CD14-positive monocyte (primary cell): ENCODE results near the gene NRP2. TPM values are rescaled to one million over a fixed set of nuclear protein-coding genes. Genes with fewer than 3 reads are reported as not detected.

Source experiments
- DNase-seq, 3 donors: peaks; one replicate each; pipeline ENCODE4 v3.0.0-alpha.2; 2011 to 2022
- H2AFZ ChIP-seq: 2 replicates; pipeline ENCODE4 v1.6.0; 2012; ENCODE audit warnings: mild to moderate bottlenecking, low read depth, low read length, inconsistent platforms; ENCODE audit not compliant: insufficient read depth, poor library complexity, severe bottlenecking
- H3K27ac ChIP-seq, 2 donors: 1 replicate in 1 of 2; 2 replicates in 1 of 2; pipeline ENCODE4 v1.5.1; 2012 to 2013; ENCODE audit warnings: low read length in 2 of 2, control low read depth in 1 of 2, inconsistent platforms in 1 of 2, low read depth in 1 of 2, mild to moderate bottlenecking in 1 of 2
- H3K27me3 ChIP-seq, 2 donors: one replicate each; pipeline versions ENCODE4 v1.6.0 to v1.6.1; 2011 to 2013; ENCODE audit warnings: low read length in 2 of 2; ENCODE audit not compliant: control insufficient read depth in 2 of 2, insufficient read depth in 2 of 2
- H3K36me3 ChIP-seq, 2 donors: replicated peaks in 1 of 2; 1 replicate in 1 of 2; 2 replicates in 1 of 2; pipeline versions ENCODE4 v1.5.1 to v1.6.1; 2012 to 2013; ENCODE audit warnings: low read length in 2 of 2, control low read depth in 1 of 2, inconsistent platforms in 1 of 2, mild to moderate bottlenecking in 1 of 2; ENCODE audit not compliant: insufficient read depth in 2 of 2, control insufficient read depth in 1 of 2
- H3K4me1 ChIP-seq, 2 donors: 1 replicate in 1 of 2; 2 replicates in 1 of 2; pipeline versions ENCODE4 v1.5.1 to v1.6.1; 2012 to 2013; ENCODE audit warnings: low read length in 2 of 2, control low read depth in 1 of 2, inconsistent platforms in 1 of 2, mild to moderate bottlenecking in 1 of 2, moderate library complexity in 1 of 2; ENCODE audit not compliant: insufficient read depth in 2 of 2, control insufficient read depth in 1 of 2
- H3K4me2 ChIP-seq: replicated peaks from 2 replicates; pipeline ENCODE3; 2012; ENCODE audit warnings: low read length, moderate library complexity, mild to moderate bottlenecking; ENCODE audit not compliant: poor library complexity, severe bottlenecking; ENCODE audit errors: extremely low read depth
- H3K4me3 ChIP-seq, 3 experiments: fragments of 200-600 bp in 1 of 3; sonication (generic) in 1 of 3; replicated peaks in 1 of 3; 1 replicate in 2 of 3; 2 replicates in 1 of 3; pipeline ENCODE4 v1.5.1; 2011 to 2013; ENCODE audit warnings: low read length in 3 of 3, mild to moderate bottlenecking in 3 of 3, control low read depth in 2 of 3, low read depth in 2 of 3, inconsistent platforms in 1 of 3, moderate library complexity in 1 of 3
- H3K79me2 ChIP-seq: 2 replicates; pipeline ENCODE4 v1.6.0; 2012; ENCODE audit warnings: mild to moderate bottlenecking, control low read depth, inconsistent platforms, low read length, moderate library complexity; ENCODE audit not compliant: insufficient read depth
- H3K9ac ChIP-seq: 2 replicates; pipeline ENCODE4 v1.6.0; 2017; ENCODE audit warnings: low read length, mild to moderate bottlenecking; ENCODE audit not compliant: insufficient read depth, poor library complexity, severe bottlenecking
- H3K9me3 ChIP-seq, 2 donors: replicated peaks in 1 of 2; 1 replicate in 1 of 2; 2 replicates in 1 of 2; pipeline versions ENCODE4 v1.5.1 to v1.6.1; 2012 to 2013; ENCODE audit warnings: low read length in 2 of 2, control low read depth in 1 of 2; ENCODE audit not compliant: control insufficient read depth in 1 of 2, insufficient read depth in 1 of 2
- H4K20me1 ChIP-seq: 2 replicates; pipeline ENCODE4 v1.6.0; 2012; ENCODE audit warnings: mild to moderate bottlenecking, low read length, control low read depth, moderate library complexity; ENCODE audit not compliant: insufficient read depth
- H3K27ac Mint-ChIP-seq, 7 donors: one replicate each; pipeline ENCODE4 v1.8.0; 2020; ENCODE audit warnings: mild to moderate bottlenecking in 7 of 7, mixed read lengths in 7 of 7, moderate library complexity in 6 of 7, inconsistent platforms in 2 of 7
- H3K27me3 Mint-ChIP-seq, 3 donors: one replicate each; pipeline ENCODE4 v1.8.0; 2021 to 2022; ENCODE audit warnings: low read depth in 3 of 3, mild to moderate bottlenecking in 3 of 3, mixed read lengths in 3 of 3, moderate library complexity in 3 of 3, inconsistent platforms in 1 of 3
- H3K36me3 Mint-ChIP-seq, 2 donors: one replicate each; pipeline ENCODE4 v1.8.0; 2020; ENCODE audit warnings: mixed read lengths in 2 of 2, inconsistent platforms in 1 of 2, mild to moderate bottlenecking in 1 of 2
- H3K4me1 Mint-ChIP-seq: one replicate; pipeline ENCODE4 v1.8.0; 2020; ENCODE audit warnings: mild to moderate bottlenecking, mixed read lengths
- H3K4me3 Mint-ChIP-seq, 2 donors: one replicate each; pipeline ENCODE4 v1.8.0; 2020; ENCODE audit warnings: mild to moderate bottlenecking in 2 of 2, mixed read lengths in 2 of 2, moderate library complexity in 1 of 2
- H3K9me3 Mint-ChIP-seq, 7 donors: one replicate each; pipeline ENCODE4 v1.8.0; 2020 to 2022; ENCODE audit warnings: mixed read lengths in 7 of 7, mild to moderate bottlenecking in 6 of 7, moderate library complexity in 6 of 7, inconsistent platforms in 2 of 7
- CTCF ChIP-seq: fragments of 200-600 bp; IDR thresholded peaks from one replicate; pipeline ENCODE4 v1.8.0; 2022; ENCODE audit warnings: antibody characterized with exemption, mild to moderate bottlenecking
- WGBS: methylation state at CpG from one replicate; pipeline ENCODE4 v1.1.5; 2013; ENCODE audit warnings: missing lambda C conversion rate; ENCODE audit not compliant: insufficient coverage; 5-methylcytosine and 5-hydroxymethylcytosine counted together
- intact Hi-C, 2 donors: fragments of 100-400 bp; cut with micrococcal nuclease; formaldehyde crosslinking; loops; one replicate each; pipeline versions ENCODE4 v1.15.0 to v1.15.1; 2023
- polyA plus RNA-seq, 3 donors: library from polyadenylated mRNA; depleted of rRNA in 1 of 3; unstranded in 2 of 3; stranded (reverse) in 1 of 3; fragments of 300-500 nt in 2 of 3; fragments of >200 nt in 1 of 3; fragmentation: Illumina TruSeq in 2 of 3; gene quantifications; 1 replicate in 2 of 3; 2 replicates in 1 of 3; pipeline ENCODE4 v1.2.3, GENCODE V29; 2012 to 2021

Gene NRP2
- polyA plus RNA-seq, 3 donors, result 0.97 to 3.3 (median 1.6) TPM

GRCh38 chr2:205773989-205774388, 91.7 kb downstream of the NRP2 start:
- intact Hi-C loops, result loop anchor here in 1 of 2 donors (5.0 kb wide), 1 partner anchor 113 kb away; no protein-coding TSS in a partner anchor
- Histone ChIP-seq H3K79me2 (no peaks in the 10 kb centered on the region), H3K27me3 (no peaks in the 10 kb centered on the region), H3K4me3 (no peak overlapping the region), H3K4me2 (no peak overlapping the region), H3K36me3 (no peaks in the 10 kb centered on the region), H4K20me1 (no peaks in the 10 kb centered on the region), H3K27ac (no peak overlapping the region), H3K9ac (no peak overlapping the region), H3K4me1 (no peaks in the 10 kb centered on the region), H2AFZ (no peak overlapping the region), H3K9me3 (no peaks in the 10 kb centered on the region)
- Mint-ChIP-seq H3K27ac (no peak overlapping the region), H3K27me3 (peaks cover 0 to 10% (median 6%) of the 10 kb centered on the region in 3 donors), H3K36me3 (no peaks in the 10 kb centered on the region), H3K9me3 (no peaks in the 10 kb centered on the region), H3K4me3 (no peak overlapping the region), H3K4me1 (no peaks in the 10 kb centered on the region)
- DNase-seq, result no peak
- no peak for TF ChIP-seq CTCF
- WGBS, result 80% methylated on average over 1 of the region's 1 CpG

- 74% methylated on average over 5 of the region's 6 CpGs for WGBS
- H3K9me3 Mint-ChIP-seq, result no peaks in the 10 kb centered on the region
- H3K27me3 Mint-ChIP-seq, result peaks cover 0 to 8% (median 6%) of the 10 kb centered on the region in 3 donors
- no peak overlapping the region for H3K27ac Mint-ChIP-seq
- H3K4me1 Mint-ChIP-seq, result no peaks in the 10 kb centered on the region
- H3K79me2 ChIP-seq, result no peaks in the 10 kb centered on the region
- no peak overlapping the region for H3K9ac ChIP-seq
- no peak for DNase-seq
- H3K9me3 ChIP-seq, result no peaks in the 10 kb centered on the region
- H3K27me3 ChIP-seq, result no peaks in the 10 kb centered on the region
- no peaks in the 10 kb centered on the region for H3K4me1 ChIP-seq
- no peak overlapping the region for H3K4me3 Mint-ChIP-seq
- no peak overlapping the region for H3K4me3 ChIP-seq
- H3K4me2 ChIP-seq, result no peak overlapping the region
- no peak overlapping the region for H2AFZ ChIP-seq
- no peaks in the 10 kb centered on the region for H3K36me3 Mint-ChIP-seq
- no peak overlapping the region for H3K27ac ChIP-seq
- no peak for TF ChIP-seq CTCF
- intact Hi-C loops, result loop anchor here in 1 of 2 donors (5.0 kb wide), 1 partner anchor 152 kb away; no protein-coding TSS in a partner anchor
- H3K36me3 ChIP-seq, result no peaks in the 10 kb centered on the region
- H4K20me1 ChIP-seq, result no peaks in the 10 kb centered on the region
Measured at GRCh38 chr2:205775097-205775877, 93.0 kb downstream of the NRP2 start.
